ENCODE measurements around the gene NPC1.
A peak's percentile ranks its signal among the peaks of the same experiment; 100 is the strongest.
"Not testable (repeated sequence)": the region's sequence is repeated elsewhere in the genome, so short reads cannot be mapped to it uniquely, and the experiment has no call there.

Gene NPC1

DNA sequence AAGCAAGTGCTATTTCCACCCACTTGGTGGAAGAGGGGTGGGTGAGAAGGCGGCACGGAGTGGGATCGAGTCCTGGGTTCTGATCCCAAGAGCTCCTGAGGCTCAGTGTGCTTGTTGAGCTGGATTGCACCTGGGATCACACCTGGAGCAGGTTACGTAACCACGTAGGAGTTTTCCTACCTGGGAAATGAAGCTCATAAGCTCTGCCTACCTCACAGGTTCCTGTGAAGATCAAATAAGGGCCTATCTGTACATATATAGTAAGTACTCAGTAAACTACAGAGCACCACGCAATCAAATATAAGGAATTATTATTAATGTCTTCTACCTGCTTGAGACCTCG is 11.0 kb downstream of the NPC1 start:
- DNase-seq (ENCODE audit: low spot score): no peak

DNA sequence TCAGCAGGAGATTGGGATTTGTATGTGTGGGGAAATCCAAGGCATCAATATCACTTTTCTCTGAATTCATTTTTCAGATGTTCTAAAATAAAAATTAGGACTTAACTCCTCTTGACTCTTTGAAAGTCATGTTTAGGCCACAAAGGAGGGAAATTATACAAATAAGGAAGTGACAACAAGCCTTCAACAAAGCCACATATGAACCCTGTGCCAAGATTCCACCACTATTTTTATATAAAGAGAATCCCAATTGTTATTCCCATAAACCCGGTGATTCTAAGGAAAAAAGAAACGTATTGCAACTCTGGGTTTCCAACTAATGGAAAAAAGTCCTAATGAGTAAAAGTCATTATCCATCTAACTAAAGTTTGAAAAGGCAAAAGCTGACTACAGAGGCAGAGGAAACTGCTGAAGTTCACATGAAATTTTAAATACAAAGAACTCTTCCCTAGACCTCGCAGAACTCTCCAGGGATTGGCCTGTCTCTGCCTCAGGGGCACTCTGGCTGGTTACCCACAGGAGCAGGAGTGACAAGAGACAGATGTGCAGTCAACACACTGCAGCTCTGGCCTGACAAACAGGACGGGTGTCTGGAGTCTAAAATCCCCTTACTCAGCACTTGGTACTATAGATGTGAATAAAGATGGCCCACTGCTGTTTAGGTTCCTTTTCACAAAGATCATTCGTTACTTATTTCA is 11.5 kb downstream of the NPC1 start:
- no peak for DNase-seq (ENCODE audit: low spot score)

DNA sequence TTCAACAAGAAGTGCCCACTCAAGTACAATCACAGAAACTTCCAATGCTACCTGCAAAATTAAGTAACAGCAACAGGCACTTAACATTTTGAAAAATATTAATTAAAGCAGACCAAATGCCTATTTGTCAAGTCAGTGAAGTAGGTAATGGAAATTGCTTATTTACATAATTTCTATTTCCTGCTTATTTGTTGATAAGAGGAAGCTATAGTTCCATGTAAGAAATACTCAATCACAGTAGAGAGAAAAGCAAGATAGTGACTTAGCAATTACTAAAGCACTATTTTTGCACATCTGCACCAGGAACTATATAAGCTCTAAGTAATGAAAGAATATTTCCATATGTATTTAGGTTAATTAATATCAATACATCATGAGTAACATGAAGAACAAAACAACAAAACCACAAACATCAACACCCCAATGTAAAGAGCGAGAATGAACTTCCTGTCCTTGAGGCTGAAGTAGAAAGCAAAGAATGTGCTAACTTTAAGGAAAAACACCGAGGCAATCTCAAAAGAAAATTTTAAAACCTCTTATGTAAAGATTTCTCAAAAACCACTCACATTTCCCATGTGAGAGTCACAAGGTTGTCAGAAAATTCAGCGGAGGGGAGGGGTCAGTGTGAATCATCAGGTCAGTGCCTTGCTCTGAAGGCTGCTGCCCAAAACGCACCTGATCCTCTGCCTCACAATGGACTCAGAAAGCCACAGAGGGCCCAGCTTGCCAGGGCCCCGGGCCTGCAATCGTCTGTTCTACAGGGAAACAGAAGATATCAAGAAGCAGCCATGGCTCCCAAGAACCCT is 12.5 kb downstream of the NPC1 start:
- DNase-seq (ENCODE audit: low spot score): peak; percentile 36

DNA sequence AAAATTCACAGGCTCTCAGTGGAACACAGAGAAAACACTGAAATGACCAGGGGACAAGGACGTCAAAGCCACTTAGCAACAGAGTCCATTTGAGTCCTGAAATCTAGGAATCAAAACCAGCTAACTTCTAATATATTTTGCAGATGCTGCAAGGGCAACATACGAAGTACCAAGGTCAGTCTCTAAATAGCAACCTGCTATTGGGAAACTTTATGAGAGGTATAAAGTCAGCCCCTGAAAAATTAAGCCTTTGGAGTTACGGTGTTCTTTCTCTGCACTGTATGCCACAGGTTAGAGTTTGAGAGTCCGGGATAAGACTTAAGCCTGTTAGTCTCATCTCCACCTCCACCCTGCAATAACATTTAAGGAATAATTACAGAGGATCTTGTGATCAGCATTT is 13.3 kb downstream of the NPC1 start:
- DNase-seq (ENCODE audit: low spot score): no peak

DNA sequence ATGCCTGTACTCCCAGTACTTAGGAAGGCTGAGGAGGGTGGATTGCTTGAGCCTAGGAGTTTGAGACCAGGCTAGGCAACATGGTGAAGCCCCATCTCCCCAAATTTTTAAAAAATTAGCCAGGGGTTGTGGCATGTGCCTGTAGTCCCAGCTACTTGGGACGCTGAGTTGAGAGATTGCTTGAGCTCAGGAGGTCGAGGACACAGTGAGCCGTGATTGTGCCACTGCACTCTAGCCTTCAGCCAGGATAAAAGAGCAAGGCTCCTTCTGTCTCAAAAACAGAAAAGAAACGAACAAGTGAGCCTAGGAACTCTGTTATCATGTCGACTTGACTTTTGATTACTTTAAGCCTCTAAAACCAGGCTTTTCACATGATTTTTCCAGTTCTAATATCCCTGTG is 13.7 kb downstream of the NPC1 start:
- no peak for DNase-seq (ENCODE audit: low spot score)

DNA sequence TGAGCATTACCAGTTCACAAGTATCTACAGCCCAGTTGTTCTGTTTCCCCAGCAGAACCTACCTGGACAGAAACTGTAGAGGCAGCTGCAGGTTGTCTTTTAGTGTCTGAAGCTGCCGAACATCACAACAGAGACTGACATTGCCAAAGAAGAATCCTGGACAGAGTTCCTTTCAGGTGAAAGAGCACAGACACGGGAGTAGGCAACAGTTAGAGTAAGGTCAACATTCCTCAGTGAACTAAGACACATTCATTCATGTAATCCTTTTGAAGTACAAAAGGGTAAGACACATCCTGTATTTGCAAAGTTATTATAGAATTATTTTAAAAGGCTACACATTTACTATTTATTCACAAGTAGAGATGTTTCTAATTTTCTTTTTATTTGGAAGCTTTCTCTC is 14.3 kb downstream of the NPC1 start:
- DNase-seq (ENCODE audit: low spot score): no peak

DNA sequence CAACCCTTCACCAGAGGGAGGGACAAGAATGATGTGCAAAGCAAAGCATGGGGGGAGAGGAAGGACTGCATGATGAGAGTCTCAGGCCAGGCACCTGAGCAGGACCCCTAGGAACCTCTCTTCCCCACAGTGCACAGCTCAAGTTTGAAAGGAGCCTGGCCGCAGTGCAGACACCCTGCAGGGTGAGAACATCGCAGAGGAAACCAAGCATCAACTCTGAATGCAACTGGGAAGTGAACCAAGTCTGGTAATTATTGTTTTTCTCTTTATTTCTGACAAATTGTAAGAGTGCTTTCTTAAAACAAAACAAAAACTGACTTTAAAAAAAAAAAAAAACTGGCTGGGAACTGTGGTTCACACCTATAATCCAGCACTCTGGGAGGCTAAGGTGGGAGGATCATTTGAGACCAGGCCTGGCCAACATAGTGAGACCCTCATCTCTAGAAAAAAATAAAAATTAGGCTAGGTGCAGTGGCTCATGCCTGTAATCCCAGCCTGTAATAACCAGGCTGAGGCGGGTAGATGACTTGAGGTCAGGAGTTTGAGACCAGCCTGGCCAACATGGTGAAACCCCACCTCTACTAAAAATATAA is 15.3 kb downstream of the NPC1 start:
- DNase-seq (ENCODE audit: low spot score): no peak

DNA sequence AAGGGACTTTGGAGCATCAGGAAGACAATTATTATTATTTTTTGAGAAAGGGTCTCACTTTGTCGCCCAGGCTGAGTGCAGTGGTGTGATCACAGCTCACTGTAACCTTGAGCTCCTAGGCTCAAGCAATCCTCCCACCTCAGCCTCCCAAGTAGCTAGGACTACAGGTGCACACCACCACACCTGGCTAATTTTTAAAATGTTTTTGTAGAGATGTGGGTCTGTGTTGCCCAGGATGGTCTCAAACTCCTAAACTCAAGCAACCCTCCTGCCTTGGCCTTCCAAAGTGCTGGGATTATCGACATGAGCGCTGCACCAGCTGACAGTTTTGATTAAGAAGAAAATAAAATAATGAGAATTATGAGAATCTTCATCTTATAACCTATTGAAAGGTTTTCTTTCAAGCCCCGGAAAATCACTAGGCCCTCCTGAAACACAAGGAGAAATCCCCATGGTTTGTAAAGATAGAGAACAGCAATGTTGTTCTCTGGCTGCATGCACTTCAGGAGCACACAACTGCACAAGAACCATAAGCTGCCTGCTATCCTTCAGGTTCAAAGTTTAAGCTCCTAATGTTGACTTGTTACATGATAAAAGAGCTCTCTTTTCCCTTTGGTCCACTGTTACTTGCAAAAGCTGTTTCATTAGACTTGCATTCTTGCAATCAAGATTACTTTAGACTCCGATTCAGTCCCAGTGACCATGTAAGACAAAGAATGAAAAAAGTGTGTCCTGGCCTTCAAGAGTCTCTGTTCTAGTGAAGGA is 16.8 kb downstream of the NPC1 start:
- DNase-seq (ENCODE audit: low spot score): no peak

DNA sequence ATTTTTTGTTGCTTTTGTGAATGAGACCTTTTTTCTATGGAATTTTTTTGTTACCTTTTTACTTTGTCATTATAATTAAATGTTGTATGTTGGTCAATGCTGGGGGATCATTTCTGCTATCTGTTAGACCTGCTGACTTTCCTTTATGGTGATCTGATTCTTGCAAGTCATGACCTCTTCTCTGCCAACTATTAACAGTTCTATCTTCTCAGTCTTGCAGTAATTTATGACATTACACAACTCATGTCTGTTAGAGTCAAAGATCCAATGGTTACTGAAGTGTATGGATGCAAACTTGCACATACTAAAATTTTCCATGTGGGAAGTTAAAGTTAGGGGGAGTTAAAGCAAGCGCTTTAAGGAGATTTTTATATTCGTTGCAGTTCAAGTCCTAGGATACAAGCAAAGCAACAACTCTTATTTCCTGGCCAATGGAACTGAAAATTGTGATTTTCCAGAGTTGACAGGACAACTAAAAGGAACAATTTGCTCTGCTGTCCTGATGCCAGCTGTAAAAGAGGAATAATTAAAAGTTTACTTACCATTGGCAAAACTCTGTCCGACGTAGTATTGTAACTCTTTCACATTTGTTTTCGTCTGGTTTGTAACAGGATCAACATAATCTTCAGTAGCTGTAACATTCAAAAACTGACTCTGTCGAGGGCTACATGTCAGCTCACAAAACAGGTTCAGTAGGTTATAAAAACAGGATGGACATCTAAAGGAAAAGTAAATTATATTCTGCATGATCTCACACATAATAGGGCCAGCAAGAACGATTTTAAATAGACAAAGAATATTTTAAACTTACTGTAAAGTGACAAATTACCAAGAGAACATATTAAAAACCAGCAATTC is 17.8 kb downstream of the NPC1 start:
- no peak for DNase-seq (ENCODE audit: low spot score)

DNA sequence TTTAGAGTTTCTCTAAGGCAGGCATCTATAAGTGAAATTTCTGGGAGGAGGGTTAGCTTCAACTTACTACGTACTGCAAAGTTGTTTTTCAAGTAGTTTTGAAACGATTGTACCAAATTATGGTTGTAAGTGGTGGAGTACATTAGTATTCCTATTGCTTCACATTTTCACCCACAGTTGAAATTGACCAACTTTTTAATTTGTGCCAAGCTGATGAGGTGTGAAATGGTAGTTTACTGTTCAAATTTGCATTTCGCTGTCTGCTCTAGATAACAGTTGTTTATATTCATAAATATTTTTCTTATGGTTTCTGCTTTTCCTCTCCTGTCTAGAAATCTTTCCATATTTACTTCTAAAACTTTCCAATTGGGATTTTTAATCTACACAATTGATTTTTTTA is 18.6 kb downstream of the NPC1 start:
- no peak for DNase-seq (ENCODE audit: low spot score)

DNA sequence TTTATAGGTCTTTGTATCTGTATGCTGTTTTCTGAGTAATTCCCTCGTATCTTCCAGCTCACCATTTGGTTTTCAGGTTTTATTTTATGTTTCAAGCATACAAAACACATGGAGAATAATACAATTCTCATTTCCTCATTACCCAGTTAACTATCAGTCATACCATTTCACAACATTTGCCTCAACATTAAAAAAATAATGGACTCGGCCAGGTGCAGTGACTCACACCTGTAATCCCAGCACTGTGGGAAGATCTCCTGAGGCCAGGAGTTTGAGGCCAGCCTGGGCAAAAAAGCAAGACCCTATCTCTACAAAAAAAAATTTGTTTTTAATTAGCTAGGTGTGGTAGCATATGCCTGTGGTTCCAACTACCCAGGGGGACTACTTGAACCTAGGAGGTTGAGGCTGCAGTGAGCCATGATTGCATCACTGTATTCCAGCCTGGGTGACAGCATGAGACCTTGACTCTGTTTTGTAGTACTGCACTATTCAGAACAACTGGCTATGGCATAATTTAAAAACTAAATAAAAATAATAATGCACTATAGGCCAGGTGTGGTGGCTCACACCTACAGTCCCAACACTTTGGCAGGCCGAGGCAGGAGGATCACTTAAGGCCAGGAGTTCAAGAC is 20.3 kb downstream of the NPC1 start:
- no peak for DNase-seq (ENCODE audit: low spot score)

DNA sequence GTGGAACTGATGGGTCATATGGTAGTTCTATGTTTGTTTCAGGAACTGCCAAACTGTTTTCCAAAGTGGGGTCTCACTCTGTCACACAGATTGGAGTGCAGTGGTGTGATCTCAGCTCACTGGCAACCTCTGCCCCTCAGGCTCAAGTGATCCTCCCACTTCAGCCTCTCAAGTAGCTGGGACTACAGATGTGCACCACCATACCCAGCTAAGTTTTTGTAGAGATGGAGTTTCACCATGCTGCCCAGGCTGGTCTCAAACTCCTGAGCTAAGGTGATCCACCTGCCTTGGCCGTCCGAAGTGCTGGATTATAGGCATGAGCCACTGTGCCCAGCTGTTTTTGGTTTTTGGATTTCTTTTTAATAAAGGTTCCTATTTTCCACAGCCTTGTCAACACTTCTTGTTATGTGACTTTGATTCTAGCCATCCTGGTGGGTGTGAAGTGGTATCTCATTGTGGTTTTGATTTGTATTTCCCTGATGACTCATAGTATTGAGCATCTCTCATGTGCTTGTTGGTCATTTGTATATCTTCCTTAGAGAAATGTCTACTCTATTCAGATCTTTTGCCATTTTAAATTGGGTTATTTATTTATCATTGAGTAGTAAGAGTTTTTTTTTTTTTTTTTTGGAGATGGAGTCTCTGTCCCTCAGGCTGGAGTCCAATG is 22.8 kb downstream of the NPC1 start:
- DNase-seq (ENCODE audit: low spot score): peak; percentile 34

DNA sequence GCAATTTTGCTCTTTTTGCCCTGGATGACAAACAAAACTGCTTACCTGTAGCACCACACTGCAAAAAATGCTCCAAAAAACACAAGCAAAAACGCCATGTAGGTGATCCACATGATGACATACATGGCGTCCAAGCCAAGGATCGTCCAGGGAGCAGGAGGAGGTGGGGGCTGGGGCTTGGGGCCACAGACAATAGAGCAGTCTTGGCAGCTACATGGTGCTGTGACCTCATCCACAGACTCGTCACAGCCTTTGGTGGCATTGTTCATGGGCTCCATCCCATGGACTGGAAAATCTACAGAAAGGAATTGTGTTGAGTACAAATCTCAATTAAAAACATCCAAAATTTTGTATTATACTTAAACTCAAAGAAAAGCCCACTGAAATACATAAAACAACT is 26.1 kb downstream of the NPC1 start:
- no peak for DNase-seq (ENCODE audit: low spot score)

DNA sequence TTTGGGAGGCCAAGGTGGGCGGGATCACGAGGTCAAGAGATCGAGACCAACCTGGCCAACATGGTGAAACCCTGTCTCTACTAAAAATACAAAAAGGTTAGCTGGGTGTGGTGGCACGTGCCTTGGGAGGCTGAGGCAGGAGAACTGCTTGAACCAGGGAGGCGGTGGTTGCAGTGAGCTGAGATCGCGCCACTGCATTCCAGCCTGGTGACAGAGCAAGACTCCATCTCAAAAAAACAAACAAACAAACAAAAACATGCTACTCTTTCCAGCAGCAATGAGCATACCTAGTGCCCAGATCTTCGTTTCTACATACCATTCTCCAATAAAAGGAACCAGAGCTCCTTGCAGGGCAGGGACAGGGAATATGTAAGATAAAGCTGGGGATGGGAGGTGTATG is 28.8 kb downstream of the NPC1 start:
- DNase-seq (ENCODE audit: low spot score): not testable (repeated sequence)

DNA sequence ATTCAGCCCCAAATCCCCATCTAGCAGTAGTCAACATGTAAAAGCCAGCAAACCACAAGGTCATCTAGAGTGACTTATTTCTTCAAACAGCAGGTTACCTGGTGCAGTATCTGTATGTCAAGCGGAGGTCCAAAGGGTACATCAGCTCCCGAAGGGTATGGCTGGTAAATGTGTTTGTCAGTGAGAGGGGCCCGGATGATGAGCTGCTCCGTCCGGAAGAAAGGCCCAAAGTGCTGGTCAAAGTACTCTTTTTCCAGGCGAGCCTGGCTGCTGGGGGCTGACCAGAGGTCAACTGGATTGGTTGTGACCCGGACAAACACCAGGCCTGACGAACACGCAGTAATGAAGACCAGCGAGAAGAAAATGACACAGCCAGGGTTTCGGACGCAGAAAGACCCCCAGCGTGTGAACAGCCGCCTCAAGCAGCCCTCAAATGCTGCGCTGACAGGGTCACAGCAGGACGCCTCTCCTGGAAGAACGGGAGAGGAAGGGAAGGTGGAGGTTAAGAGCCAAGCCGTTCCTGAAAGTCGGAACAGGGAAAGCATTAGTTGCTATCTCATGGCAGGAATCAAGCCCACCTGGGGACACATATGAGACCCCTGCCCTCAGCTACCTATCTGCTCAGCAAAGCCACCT is 30.0 kb downstream of the NPC1 start:
- DNase-seq (ENCODE audit: low spot score): no peak

DNA sequence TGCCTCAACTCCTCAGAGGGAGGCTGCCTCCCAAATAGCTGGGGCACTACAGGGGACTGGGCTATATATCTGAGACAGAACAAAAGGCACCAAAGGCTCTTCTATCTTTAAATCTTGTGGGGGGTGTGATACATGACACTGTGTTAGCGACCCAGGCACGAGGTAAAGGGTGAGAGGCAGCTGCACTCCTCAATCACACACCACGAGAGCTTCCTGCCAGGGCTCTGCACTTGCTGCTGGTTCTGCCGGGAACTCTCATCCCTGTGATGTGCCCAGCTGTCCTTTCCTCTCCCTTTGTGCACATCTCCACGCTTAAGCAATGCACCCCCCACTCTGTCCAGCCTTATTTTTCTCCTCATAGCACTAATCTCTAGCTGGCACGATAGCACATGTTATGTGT is 32.4 kb downstream of the NPC1 start:
- DNase-seq (ENCODE audit: low spot score): no peak

DNA sequence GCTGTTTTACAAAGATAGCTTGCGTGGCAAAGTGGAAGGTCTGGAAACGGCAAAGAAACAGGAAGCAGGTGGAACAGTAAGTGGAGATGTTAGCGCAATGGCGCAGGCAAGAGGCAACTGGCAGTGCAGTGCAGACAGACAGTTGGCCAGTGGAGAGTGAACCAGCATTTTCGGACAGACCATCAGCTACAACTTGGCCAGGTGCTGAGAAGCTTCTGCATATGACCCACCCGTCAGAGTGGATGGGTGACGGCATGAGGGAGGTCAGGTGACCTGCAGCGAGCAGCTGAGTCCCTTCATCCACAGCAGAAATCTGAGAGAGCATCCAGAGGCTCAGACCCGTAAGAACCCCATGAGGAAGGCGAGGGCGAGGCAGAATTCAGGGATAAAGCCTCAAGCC is 33.8 kb downstream of the NPC1 start:
- DNase-seq (ENCODE audit: low spot score): no peak

DNA sequence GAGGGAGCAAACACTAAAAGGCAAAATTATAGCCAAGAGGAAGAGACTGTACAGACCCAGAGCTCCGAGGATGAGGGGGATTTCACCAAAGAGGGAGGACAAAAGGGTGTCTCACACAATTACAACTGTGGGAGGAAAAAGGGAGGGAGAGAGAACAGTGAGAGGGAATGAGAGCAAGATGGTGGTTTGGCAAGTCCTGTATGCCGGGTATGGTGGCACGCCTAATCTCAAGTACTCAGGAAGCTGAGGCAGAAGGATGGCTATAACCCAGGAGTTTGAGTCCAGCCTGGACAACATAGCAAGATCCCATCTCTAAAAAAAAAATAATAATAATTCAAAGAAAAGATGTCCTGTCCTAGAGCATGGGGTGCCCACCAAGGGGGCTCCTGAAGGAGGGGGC is 34.3 kb downstream of the NPC1 start:
- no peak for DNase-seq (ENCODE audit: low spot score)

DNA sequence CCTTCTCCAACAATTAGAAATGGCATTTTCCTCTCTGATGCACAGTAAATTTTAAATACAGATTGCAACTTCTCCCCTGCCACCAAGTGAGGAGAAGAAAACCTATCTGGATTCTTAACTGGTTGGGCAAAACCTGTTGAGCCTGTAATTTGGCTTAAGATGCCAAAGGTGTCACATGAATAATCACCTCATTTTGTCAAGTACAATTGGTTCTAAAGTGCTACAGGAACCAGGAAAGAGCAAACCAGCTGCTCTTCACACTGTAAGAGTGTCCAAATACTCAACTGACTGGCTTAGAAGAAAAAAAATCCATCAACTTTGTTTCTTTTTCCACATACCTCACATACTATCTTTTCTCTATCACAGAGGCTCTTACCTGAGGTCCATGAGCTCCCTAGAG is 35.4 kb downstream of the NPC1 start:
- no peak for DNase-seq (ENCODE audit: low spot score)

DNA sequence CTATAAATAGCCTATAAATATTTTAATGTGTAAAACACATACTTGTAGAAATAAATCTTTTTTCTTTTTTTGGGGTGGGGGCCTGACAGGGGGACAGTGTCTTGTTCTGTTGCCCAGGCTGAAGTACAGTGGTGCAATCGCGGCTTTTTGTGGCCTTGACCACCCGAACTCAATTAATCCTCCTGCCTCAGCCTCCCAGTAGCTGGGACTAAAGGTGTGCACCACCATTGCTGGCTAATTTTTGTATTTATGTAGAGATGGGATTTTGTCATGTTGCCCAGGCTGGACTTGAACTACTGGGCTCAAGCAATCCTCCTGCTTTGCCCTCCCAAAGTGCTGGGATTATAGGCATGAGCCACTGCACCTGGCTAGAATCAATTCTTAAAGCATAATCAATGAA is 37.6 kb downstream of the NPC1 start:
- DNase-seq (ENCODE audit: low spot score): no peak
